Activated naive CD4-positive, alpha-beta T cell treated with anti-CD3 and anti-CD28 coated beads, Interleukin-2, amount 50 U/mL, for 72 hours (primary cell): ENCODE data around the gene PCK1. TPM values are rescaled to one million over a fixed set of nuclear protein-coding genes. Genes with fewer than 3 reads are reported as not detected.
"Not testable (repeated sequence)": the region's sequence is repeated elsewhere in the genome, so short reads cannot be mapped to it uniquely, and the experiment has no call there.

Experiments used
- ATAC-seq, 2 donors: fragments of 150-1000 bp; cut with Tn5 transposase; 2 replicates each; pipeline ENCODE4 v1.10.0; 2021; ENCODE audit warnings: mild to moderate bottlenecking in 2 of 2, moderate library complexity in 2 of 2
- DNase-seq, 2 donors: peaks; one replicate each; pipeline ENCODE4 v3.0.0; 2021 to 2022; ENCODE audit warnings: low spot score in 2 of 2
- H3K27ac Mint-ChIP-seq, 2 donors: one replicate each; pipeline ENCODE4 v1.8.0; 2022; ENCODE audit warnings: mild to moderate bottlenecking in 2 of 2, mixed read lengths in 2 of 2
- H3K36me3 Mint-ChIP-seq, 2 donors: one replicate each; pipeline ENCODE4 v1.8.0; 2022; ENCODE audit warnings: mixed read lengths in 2 of 2
- H3K9me3 Mint-ChIP-seq, 2 donors: one replicate each; pipeline ENCODE4 v1.8.0; 2022; ENCODE audit warnings: mixed read lengths in 2 of 2
- total RNA-seq, 2 donors: library from RNA; stranded (reverse); gene quantifications; one replicate each; pipeline ENCODE4 v1.2.3, GENCODE V29; 2022

Gene PCK1
- total RNA-seq, result not detected

- H3K36me3 Mint-ChIP-seq, result no peaks in the 10 kb centered on the region
- H3K27ac Mint-ChIP-seq, result no peak within 1 kb of the TSS
- H3K9me3 Mint-ChIP-seq, result no peaks in the 10 kb centered on the region
- DNase-seq (no peak), ATAC-seq (no peak)
Observed at GRCh38 chr20:57560554-57561355, at the start of gene PCK1. Gene PCK1 (plus strand): TSS chr20:57561110. CDS start chr20:57561412, 302 bp downstream.

- not testable (repeated sequence) for ATAC-seq, H3K27ac Mint-ChIP-seq
Observed at GRCh38 chr20:57511709-57512108, 49.2 kb upstream of the PCK1 start.

GRCh38 chr20:57512432-57512831 lies 48.5 kb upstream of the PCK1 start:
- H3K27ac Mint-ChIP-seq, result no peak overlapping the region
- DNase-seq (no peak), ATAC-seq (no peak)
- H3K9me3 Mint-ChIP-seq, result no peaks in the 10 kb centered on the region
- no peaks in the 10 kb centered on the region for H3K36me3 Mint-ChIP-seq

More at GRCh38 chr20:57511709-57512108, 49.2 kb upstream of the PCK1 start:
- not testable (repeated sequence) for H3K9me3 Mint-ChIP-seq, DNase-seq, H3K36me3 Mint-ChIP-seq

- DNase-seq, result no peak
- H3K9me3 Mint-ChIP-seq, result no peaks in the 10 kb centered on the region
- no peak for ATAC-seq
- H3K27ac Mint-ChIP-seq, result no peak overlapping the region
- H3K36me3 Mint-ChIP-seq, result no peaks in the 10 kb centered on the region
Observed at GRCh38 chr20:57513199-57513598, 47.7 kb upstream of the PCK1 start.

- Mint-ChIP-seq H3K36me3 (no peaks in the 10 kb centered on the region), H3K27ac (no peak overlapping the region), H3K9me3 (no peaks in the 10 kb centered on the region)
- DNase-seq (peak in 1 of 2 donors; percentile 41), ATAC-seq (peak in 1 of 2 donors; percentile 26)
Observed at GRCh38 chr20:57514273-57514751, 46.6 kb upstream of the PCK1 start.

- Mint-ChIP-seq H3K27ac (no peak overlapping the region), H3K36me3 (no peaks in the 10 kb centered on the region), H3K9me3 (no peaks in the 10 kb centered on the region)
- ATAC-seq (no peak), DNase-seq (no peak)
Observed at GRCh38 chr20:57517904-57518303, 43.0 kb upstream of the PCK1 start.

- peak overlapping the region in 1 of 2 donors; percentile 92 for H3K27ac Mint-ChIP-seq
- ATAC-seq (peak; percentile 48 to 98), DNase-seq (no peak)
- no peaks in the 10 kb centered on the region for H3K36me3 Mint-ChIP-seq
- H3K9me3 Mint-ChIP-seq, result no peaks in the 10 kb centered on the region
Observed at GRCh38 chr20:57522380-57523140, 38.4 kb upstream of the PCK1 start.

GRCh38 chr20:57523782-57524181 lies 37.1 kb upstream of the PCK1 start:
- Mint-ChIP-seq H3K27ac (no peak overlapping the region), H3K36me3 (no peaks in the 10 kb centered on the region), H3K9me3 (no peaks in the 10 kb centered on the region)
- DNase-seq (no peak), ATAC-seq (no peak)

GRCh38 chr20:57524511-57525176 lies 36.3 kb upstream of the PCK1 start, which contains the start of gene CTCFL:
Gene CTCFL (minus strand): TSS chr20:57525140. CDS start chr20:57524205, 935 bp downstream.
- no peaks in the 10 kb centered on the region for H3K36me3 Mint-ChIP-seq
- DNase-seq (no peak), ATAC-seq (no peak)
- H3K9me3 Mint-ChIP-seq, result no peaks in the 10 kb centered on the region
- H3K27ac Mint-ChIP-seq, result no peak within 1 kb of the TSS

GRCh38 chr20:57525328-57526086 lies 35.4 kb upstream of the PCK1 start:
- Mint-ChIP-seq H3K27ac (no peak overlapping the region), H3K36me3 (no peaks in the 10 kb centered on the region), H3K9me3 (no peaks in the 10 kb centered on the region)
- ATAC-seq, result no peak
- no peak for DNase-seq

GRCh38 chr20:57526087-57526884 lies 34.6 kb upstream of the PCK1 start:
- H3K36me3 Mint-ChIP-seq, result no peaks in the 10 kb centered on the region
- ATAC-seq (no peak), DNase-seq (peak in 1 of 2 donors; percentile 36)
- H3K27ac Mint-ChIP-seq, result no peak overlapping the region
- no peaks in the 10 kb centered on the region for H3K9me3 Mint-ChIP-seq

- DNase-seq, result no peak
- no peaks in the 10 kb centered on the region for H3K36me3 Mint-ChIP-seq
- no peak overlapping the region for H3K27ac Mint-ChIP-seq
- ATAC-seq, result no peak
- H3K9me3 Mint-ChIP-seq, result no peaks in the 10 kb centered on the region
Observed at GRCh38 chr20:57526885-57527460, 33.9 kb upstream of the PCK1 start.

- no peaks in the 10 kb centered on the region for H3K36me3 Mint-ChIP-seq
- H3K9me3 Mint-ChIP-seq, result no peaks in the 10 kb centered on the region
- ATAC-seq (no peak), DNase-seq (no peak)
- no peak overlapping the region for H3K27ac Mint-ChIP-seq
Observed at GRCh38 chr20:57527728-57528127, 33.2 kb upstream of the PCK1 start.

- no peak for ATAC-seq
- Mint-ChIP-seq H3K9me3 (no peaks in the 10 kb centered on the region), H3K36me3 (no peaks in the 10 kb centered on the region), H3K27ac (no peak overlapping the region)
- no peak for DNase-seq
Observed at GRCh38 chr20:57528148-57528547, 32.8 kb upstream of the PCK1 start.

- Mint-ChIP-seq H3K36me3 (no peaks in the 10 kb centered on the region), H3K9me3 (no peaks in the 10 kb centered on the region), H3K27ac (no peak overlapping the region)
- ATAC-seq (no peak), DNase-seq (no peak)
Observed at GRCh38 chr20:57529160-57529585, 31.7 kb upstream of the PCK1 start.
